ENCODE results near the gene PTPRM.

PTPRM gene

GRCh38 chr18:7677424-7677823 is 110.3 kb downstream of the PTPRM start:
- no peak for DNase-seq

- no peak for DNase-seq
These were observed 111.3 kb downstream of the PTPRM start for GRCh38 chr18:7678389-7678788.

GRCh38 chr18:7678801-7679200 is 111.7 kb downstream of the PTPRM start:
- no peak for DNase-seq

GRCh38 chr18:7681298-7681697 is 114.2 kb downstream of the PTPRM start:
- no peak for DNase-seq

- DNase-seq = no peak
These were observed 115.2 kb downstream of the PTPRM start for GRCh38 chr18:7682321-7682720.

GRCh38 chr18:7683753-7684152 is 116.6 kb downstream of the PTPRM start:
- DNase-seq = no peak

GRCh38 chr18:7684357-7684756 is 117.2 kb downstream of the PTPRM start:
- no peak for DNase-seq

GRCh38 chr18:7684966-7685365 is 117.8 kb downstream of the PTPRM start:
- DNase-seq = no peak

GRCh38 chr18:7686278-7686677 is 119.2 kb downstream of the PTPRM start:
- no peak for DNase-seq

- no peak for DNase-seq
These were observed 121.5 kb downstream of the PTPRM start for GRCh38 chr18:7688580-7688979.

- no peak for DNase-seq
These were observed 124.1 kb downstream of the PTPRM start for GRCh38 chr18:7691206-7691605.

GRCh38 chr18:7696780-7697179 is 129.7 kb downstream of the PTPRM start:
- no peak for DNase-seq

- no peak for DNase-seq
These were observed 130.2 kb downstream of the PTPRM start for GRCh38 chr18:7697306-7697705.

GRCh38 chr18:7711495-7711894 is 144.4 kb downstream of the PTPRM start:
- no peak for DNase-seq

- DNase-seq = no peak
These were observed 153.3 kb downstream of the PTPRM start for GRCh38 chr18:7720395-7720794.

GRCh38 chr18:7721532-7721931 is 154.4 kb downstream of the PTPRM start:
- DNase-seq = no peak

GRCh38 chr18:7722955-7723354 is 155.8 kb downstream of the PTPRM start:
- no peak for DNase-seq

GRCh38 chr18:7723558-7723957 is 156.4 kb downstream of the PTPRM start:
- DNase-seq = no peak

- no peak for DNase-seq
These were observed 158.4 kb downstream of the PTPRM start for GRCh38 chr18:7725473-7725872.

GRCh38 chr18:7725897-7726296 is 158.8 kb downstream of the PTPRM start:
- no peak for DNase-seq

- DNase-seq = no peak
These were observed 159.4 kb downstream of the PTPRM start for GRCh38 chr18:7726522-7726921.

GRCh38 chr18:7727361-7728076 is 160.4 kb downstream of the PTPRM start:
- DNase-seq = no peak

GRCh38 chr18:7728297-7728696 is 161.2 kb downstream of the PTPRM start:
- no peak for DNase-seq

- no peak for DNase-seq
These were observed 162.8 kb downstream of the PTPRM start for GRCh38 chr18:7729868-7730267.

GRCh38 chr18:7730682-7731081 is 163.6 kb downstream of the PTPRM start:
- DNase-seq = no peak

All from stimulated activated CD4-positive, alpha-beta T cell treated with anti-CD3 and anti-CD28 coated beads, Interleukin-2, amount 100 ng/mL, for 48 hours (primary cell).